KBM-7 (cell line): ENCODE measurements around the gene FCHSD1.
"Not testable (repeated sequence)": the region's sequence is repeated elsewhere in the genome, so short reads cannot be mapped to it uniquely, and the experiment has no call there.

Experiments used
- DNase-seq: peaks from one replicate; pipeline ENCODE4 v3.0.0-alpha.2; 2015
- in situ Hi-C: fragments of 300-500 bp; cut with MboI; formaldehyde crosslinking; loops from 2 replicates; pipeline ENCODE4 v1.14.3; 2020; ENCODE audit warnings: low sequenced_read_pairs, low pct_unique_long_range_greater_than_20kb, mixed read lengths

Gene FCHSD1

GRCh38 chr5:141628175-141628788 lies 22.9 kb downstream of the FCHSD1 start:
- no peak for DNase-seq
- in situ Hi-C loops: no loop called here

- in situ Hi-C loops: no loop called here
- no peak for DNase-seq
Observed at GRCh38 chr5:141623611-141624010, 27.6 kb downstream of the FCHSD1 start.

GRCh38 chr5:141623186-141623585 lies 28.0 kb downstream of the FCHSD1 start:
- peak; percentile 64 for DNase-seq
- in situ Hi-C loops: no loop called here

GRCh38 chr5:141618804-141619554 lies 32.2 kb downstream of the FCHSD1 start, which contains the start of gene DIAPH1:
TSS of gene DIAPH1 (minus strand) at chr5:141619000. CDS start at chr5:141618914, 86 bp downstream.
- in situ Hi-C loops: no loop called here
- peak; percentile 97 for DNase-seq

- DNase-seq: peak; percentile 75
- in situ Hi-C loops: no loop called here
Observed at GRCh38 chr5:141618030-141618803, 33.0 kb downstream of the FCHSD1 start.

- DNase-seq: no peak
- in situ Hi-C loops: no loop called here
Observed at GRCh38 chr5:141617682-141618029, 33.6 kb downstream of the FCHSD1 start.

- no peak for DNase-seq
- in situ Hi-C loops: no loop called here
Observed at GRCh38 chr5:141617128-141617527, 34.1 kb downstream of the FCHSD1 start.

- no peak for DNase-seq
- in situ Hi-C loops: no loop called here
Observed at GRCh38 chr5:141615991-141616720, 35.1 kb downstream of the FCHSD1 start.

- in situ Hi-C loops: no loop called here
Observed at GRCh38 chr5:141613344-141613743, 37.9 kb downstream of the FCHSD1 start.

GRCh38 chr5:141611289-141611688 lies 39.9 kb downstream of the FCHSD1 start:
- in situ Hi-C loops: no loop called here
- DNase-seq: no peak

More at GRCh38 chr5:141613344-141613743, 37.9 kb downstream of the FCHSD1 start:
- no peak for DNase-seq

- DNase-seq, in situ Hi-C loops: not testable (repeated sequence)
Observed at GRCh38 chr5:141609921-141610320, 41.3 kb downstream of the FCHSD1 start.

- DNase-seq: no peak
- in situ Hi-C loops: no loop called here
Observed at GRCh38 chr5:141609044-141609443, 42.2 kb downstream of the FCHSD1 start.

GRCh38 chr5:141608557-141608956 lies 42.7 kb downstream of the FCHSD1 start:
- in situ Hi-C loops: no loop called here
- no peak for DNase-seq

GRCh38 chr5:141608046-141608445 lies 43.2 kb downstream of the FCHSD1 start:
- in situ Hi-C loops: no loop called here
- no peak for DNase-seq

GRCh38 chr5:141605523-141606277 lies 45.5 kb downstream of the FCHSD1 start:
- in situ Hi-C loops: no loop called here
- DNase-seq: peak; percentile 97

- DNase-seq: peak; percentile 78
- in situ Hi-C loops: no loop called here
Observed at GRCh38 chr5:141603923-141604717, 47.1 kb downstream of the FCHSD1 start.

- in situ Hi-C loops: no loop called here
- DNase-seq: no peak
Observed at GRCh38 chr5:141602606-141603005, 48.6 kb downstream of the FCHSD1 start.
